22Rv1 (cell line): ENCODE data around the gene CYP3A7.

Experiments
- ZFX ChIP-seq: fragments of 450-650 bp; IDR thresholded peaks from 2 replicates; pipeline ENCODE4 v1.6.1; 2017; ENCODE audit warnings: antibody characterized with exemption, borderline replicate concordance
- TF ChIP-seq, protein P1 (sequence below): fragments of 450-650 bp; IDR thresholded peaks from 2 replicates; pipeline ENCODE4 v1.5.1; 2017; ENCODE audit warnings: mild to moderate bottlenecking

DNA sequence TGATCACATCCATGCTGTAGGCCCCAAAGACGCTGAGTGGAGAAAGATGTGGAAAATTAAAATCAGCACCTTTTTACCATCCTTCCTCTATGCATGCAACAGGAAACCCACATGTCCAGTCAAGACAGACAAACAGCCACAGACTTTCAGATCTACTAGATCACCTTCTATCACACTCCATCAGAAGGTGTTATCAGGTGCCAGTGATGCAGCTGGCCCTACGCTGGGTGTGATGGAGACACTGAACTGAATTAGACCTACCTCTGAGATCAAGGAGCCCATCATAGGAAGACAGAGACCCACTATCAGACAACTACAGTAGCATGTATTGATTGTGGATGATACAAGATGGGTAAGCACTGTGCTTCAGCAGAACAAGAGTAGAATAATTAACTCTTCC lies 33.5 kb upstream of the CYP3A7 start:
- TF ChIP-seq, protein P1, sequence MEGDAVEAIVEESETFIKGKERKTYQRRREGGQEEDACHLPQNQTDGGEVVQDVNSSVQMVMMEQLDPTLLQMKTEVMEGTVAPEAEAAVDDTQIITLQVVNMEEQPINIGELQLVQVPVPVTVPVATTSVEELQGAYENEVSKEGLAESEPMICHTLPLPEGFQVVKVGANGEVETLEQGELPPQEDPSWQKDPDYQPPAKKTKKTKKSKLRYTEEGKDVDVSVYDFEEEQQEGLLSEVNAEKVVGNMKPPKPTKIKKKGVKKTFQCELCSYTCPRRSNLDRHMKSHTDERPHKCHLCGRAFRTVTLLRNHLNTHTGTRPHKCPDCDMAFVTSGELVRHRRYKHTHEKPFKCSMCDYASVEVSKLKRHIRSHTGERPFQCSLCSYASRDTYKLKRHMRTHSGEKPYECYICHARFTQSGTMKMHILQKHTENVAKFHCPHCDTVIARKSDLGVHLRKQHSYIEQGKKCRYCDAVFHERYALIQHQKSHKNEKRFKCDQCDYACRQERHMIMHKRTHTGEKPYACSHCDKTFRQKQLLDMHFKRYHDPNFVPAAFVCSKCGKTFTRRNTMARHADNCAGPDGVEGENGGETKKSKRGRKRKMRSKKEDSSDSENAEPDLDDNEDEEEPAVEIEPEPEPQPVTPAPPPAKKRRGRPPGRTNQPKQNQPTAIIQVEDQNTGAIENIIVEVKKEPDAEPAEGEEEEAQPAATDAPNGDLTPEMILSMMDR, result no peak
- TF ChIP-seq ZFX, result no peak
